ENCODE measurements around the gene AMDHD1.
A peak's percentile ranks its signal among the peaks of the same experiment; 100 is the strongest.
"Not testable (repeated sequence)": the region's sequence is repeated elsewhere in the genome, so short reads cannot be mapped to it uniquely, and the experiment has no call there.

The AMDHD1 gene

GRCh38 chr12:95963096-95963495 is 20.0 kb downstream of the AMDHD1 start:
- H4K12ac ChIP-seq (ENCODE audit: low read depth, low read length), result no peak overlapping the region
- no peak overlapping the region for H2AFZ ChIP-seq (ENCODE audit: insufficient read depth, low read length, poor library complexity)
- H4K91ac ChIP-seq (ENCODE audit: low read depth, low read length), result no peak overlapping the region
- H3K23ac ChIP-seq (ENCODE audit: low read length), result no peak overlapping the region
- no peaks in the 10 kb centered on the region for H3K9me3 ChIP-seq (ENCODE audit: insufficient read depth, low read depth, low read length)
- no peak overlapping the region for H3K14ac ChIP-seq (ENCODE audit: low read length)
- no peak overlapping the region for H4K8ac ChIP-seq (ENCODE audit: low read depth, low read length)
- H2AK5ac ChIP-seq (ENCODE audit: low read length), result no peak overlapping the region
- no peak overlapping the region for H3K9ac ChIP-seq (ENCODE audit: low read length)
- peaks cover 4% of the 10 kb centered on the region for H3K79me1 ChIP-seq (ENCODE audit: low read length)
- H3K27ac ChIP-seq (ENCODE audit: low read depth, low read length), result no peak overlapping the region
- H3K18ac ChIP-seq (ENCODE audit: low read length), result no peak overlapping the region
- no peak overlapping the region for H2BK12ac ChIP-seq (ENCODE audit: low read length)
- H3K27me3 ChIP-seq (ENCODE audit: insufficient read depth, low read length), result no peaks in the 10 kb centered on the region
- no peaks in the 10 kb centered on the region for H3K79me2 ChIP-seq (ENCODE audit: control insufficient read depth, insufficient read depth, low read length, poor library complexity)
- WGBS (ENCODE audit: extremely low coverage, insufficient coverage, insufficient read length), result no CpG with 5 or more reads among the region's 2 CpGs
- DNase-seq, result no peak
- H3K4ac ChIP-seq (ENCODE audit: low read depth, low read length), result no peak overlapping the region
- H3K4me3 ChIP-seq (ENCODE audit: low read depth, low read length), result no peak overlapping the region
- no peaks in the 10 kb centered on the region for H3K36me3 ChIP-seq (ENCODE audit: control insufficient read depth in 1 of 2, insufficient read depth in 2 of 2, low read length in 2 of 2)
- no peak overlapping the region for H2BK5ac ChIP-seq (ENCODE audit: low read depth, low read length, poor library complexity)
- peaks cover 5 to 8% of the 10 kb centered on the region in 2 experiments for H3K4me1 ChIP-seq (ENCODE audit: control insufficient read depth in 1 of 2, insufficient read depth in 2 of 2, low read length in 2 of 2)
- no peak overlapping the region for H3K4me2 ChIP-seq (ENCODE audit: low read length)
- H2BK120ac ChIP-seq (ENCODE audit: insufficient read depth, low read length, poor library complexity), result no peak overlapping the region

GRCh38 chr12:95966287-95966870 is 23.2 kb downstream of the AMDHD1 start:
- no peak overlapping the region for H2BK12ac ChIP-seq (ENCODE audit: low read length)
- H2AK5ac ChIP-seq (ENCODE audit: low read length), result no peak overlapping the region
- H3K79me1 ChIP-seq (ENCODE audit: low read length), result peaks cover 10% of the 10 kb centered on the region
- no peak overlapping the region for H2BK120ac ChIP-seq (ENCODE audit: insufficient read depth, low read length, poor library complexity)
- no peak overlapping the region for H3K18ac ChIP-seq (ENCODE audit: low read length)
- H3K23ac ChIP-seq (ENCODE audit: low read length), result no peak overlapping the region
- no peak overlapping the region for H3K9ac ChIP-seq (ENCODE audit: low read length)
- H3K4me3 ChIP-seq (ENCODE audit: low read depth, low read length), result no peak overlapping the region
- H3K36me3 ChIP-seq (ENCODE audit: control insufficient read depth in 1 of 2, insufficient read depth in 2 of 2, low read length in 2 of 2), result no peaks in the 10 kb centered on the region
- no peak overlapping the region for H3K4ac ChIP-seq (ENCODE audit: low read depth, low read length)
- H2AFZ ChIP-seq (ENCODE audit: insufficient read depth, low read length, poor library complexity), result no peak overlapping the region
- DNase-seq, result peak; percentile 61 to 79
- H4K8ac ChIP-seq (ENCODE audit: low read depth, low read length), result no peak overlapping the region
- peak overlapping the region; percentile 31 for H3K4me2 ChIP-seq (ENCODE audit: low read length)
- H3K27ac ChIP-seq (ENCODE audit: low read depth, low read length), result peak overlapping the region; percentile 79
- peak overlapping the region; percentile 63 for H4K91ac ChIP-seq (ENCODE audit: low read depth, low read length)
- H3K79me2 ChIP-seq (ENCODE audit: control insufficient read depth, insufficient read depth, low read length, poor library complexity), result no peaks in the 10 kb centered on the region
- H3K4me1 ChIP-seq (ENCODE audit: control insufficient read depth in 1 of 2, insufficient read depth in 2 of 2, low read length in 2 of 2), result peaks cover 9 to 12% of the 10 kb centered on the region in 2 experiments
- H4K12ac ChIP-seq (ENCODE audit: low read depth, low read length), result no peak overlapping the region
- peak overlapping the region; percentile 58 for H2BK5ac ChIP-seq (ENCODE audit: low read depth, low read length, poor library complexity)
- no peaks in the 10 kb centered on the region for H3K27me3 ChIP-seq (ENCODE audit: insufficient read depth, low read length)
- no peak overlapping the region for H3K14ac ChIP-seq (ENCODE audit: low read length)
- no peaks in the 10 kb centered on the region for H3K9me3 ChIP-seq (ENCODE audit: insufficient read depth, low read depth, low read length)
- WGBS (ENCODE audit: extremely low coverage, insufficient coverage, insufficient read length), result no CpG with 5 or more reads among the region's 7 CpGs

GRCh38 chr12:95967301-95967700 is 24.2 kb downstream of the AMDHD1 start:
- H3K36me3 ChIP-seq (ENCODE audit: control insufficient read depth in 1 of 2, insufficient read depth in 2 of 2, low read length in 2 of 2), result no peaks in the 10 kb centered on the region
- H3K79me2 ChIP-seq (ENCODE audit: control insufficient read depth, insufficient read depth, low read length, poor library complexity), result no peaks in the 10 kb centered on the region
- H3K4ac ChIP-seq (ENCODE audit: low read depth, low read length), result no peak overlapping the region
- no peak overlapping the region for H3K23ac ChIP-seq (ENCODE audit: low read length)
- peak overlapping the region; percentile 15 for H2BK12ac ChIP-seq (ENCODE audit: low read length)
- peaks cover 13% of the 10 kb centered on the region for H3K79me1 ChIP-seq (ENCODE audit: low read length)
- peaks cover 14 to 18% of the 10 kb centered on the region in 2 experiments for H3K4me1 ChIP-seq (ENCODE audit: control insufficient read depth in 1 of 2, insufficient read depth in 2 of 2, low read length in 2 of 2)
- DNase-seq, result no peak
- H3K27me3 ChIP-seq (ENCODE audit: insufficient read depth, low read length), result no peaks in the 10 kb centered on the region
- no peaks in the 10 kb centered on the region for H3K9me3 ChIP-seq (ENCODE audit: insufficient read depth, low read depth, low read length)
- no peak overlapping the region for H2BK5ac ChIP-seq (ENCODE audit: low read depth, low read length, poor library complexity)
- H4K91ac ChIP-seq (ENCODE audit: low read depth, low read length), result peak overlapping the region; percentile 63
- H4K12ac ChIP-seq (ENCODE audit: low read depth, low read length), result no peak overlapping the region
- H4K8ac ChIP-seq (ENCODE audit: low read depth, low read length), result no peak overlapping the region
- H2AFZ ChIP-seq (ENCODE audit: insufficient read depth, low read length, poor library complexity), result no peak overlapping the region
- no peak overlapping the region for H3K4me3 ChIP-seq (ENCODE audit: low read depth, low read length)
- H3K27ac ChIP-seq (ENCODE audit: low read depth, low read length), result peak overlapping the region; percentile 79
- WGBS (ENCODE audit: extremely low coverage, insufficient coverage, insufficient read length), result no CpG with 5 or more reads among the region's 2 CpGs
- H3K4me2 ChIP-seq (ENCODE audit: low read length), result no peak overlapping the region
- H2BK120ac ChIP-seq (ENCODE audit: insufficient read depth, low read length, poor library complexity), result no peak overlapping the region
- no peak overlapping the region for H3K14ac ChIP-seq (ENCODE audit: low read length)
- no peak overlapping the region for H2AK5ac ChIP-seq (ENCODE audit: low read length)
- H3K9ac ChIP-seq (ENCODE audit: low read length), result no peak overlapping the region
- H3K18ac ChIP-seq (ENCODE audit: low read length), result no peak overlapping the region

GRCh38 chr12:95969116-95969515 is 26.0 kb downstream of the AMDHD1 start:
- H3K79me2 ChIP-seq (ENCODE audit: control insufficient read depth, insufficient read depth, low read length, poor library complexity); H3K9ac ChIP-seq (ENCODE audit: low read length); H2BK5ac ChIP-seq (ENCODE audit: low read depth, low read length, poor library complexity); H3K9me3 ChIP-seq (ENCODE audit: insufficient read depth, low read depth, low read length); H3K4me2 ChIP-seq (ENCODE audit: low read length); H3K27me3 ChIP-seq (ENCODE audit: insufficient read depth, low read length); H3K23ac ChIP-seq (ENCODE audit: low read length); H3K4me3 ChIP-seq (ENCODE audit: low read depth, low read length); H3K27ac ChIP-seq (ENCODE audit: low read depth, low read length); H3K36me3 ChIP-seq (ENCODE audit: control insufficient read depth in 1 of 2, insufficient read depth in 2 of 2, low read length in 2 of 2); H4K12ac ChIP-seq (ENCODE audit: low read depth, low read length); H3K14ac ChIP-seq (ENCODE audit: low read length); H3K4ac ChIP-seq (ENCODE audit: low read depth, low read length); DNase-seq: not testable (repeated sequence)
- peak overlapping the region; percentile 66 for H4K8ac ChIP-seq (ENCODE audit: low read depth, low read length)
- peaks cover 20 to 24% of the 10 kb centered on the region in 2 experiments for H3K4me1 ChIP-seq (ENCODE audit: control insufficient read depth in 1 of 2, insufficient read depth in 2 of 2, low read length in 2 of 2)
- peak overlapping the region; percentile 64 for H3K18ac ChIP-seq (ENCODE audit: low read length)
- peak overlapping the region; percentile 50 for H4K91ac ChIP-seq (ENCODE audit: low read depth, low read length)
- H2BK120ac ChIP-seq (ENCODE audit: insufficient read depth, low read length, poor library complexity), result peak overlapping the region; percentile 82
- H3K79me1 ChIP-seq (ENCODE audit: low read length), result peaks cover 13% of the 10 kb centered on the region
- H2AFZ ChIP-seq (ENCODE audit: insufficient read depth, low read length, poor library complexity), result peak overlapping the region; percentile 49
- WGBS (ENCODE audit: extremely low coverage, insufficient coverage, insufficient read length), result no CpG with 5 or more reads among the region's 28 CpGs
- H2AK5ac ChIP-seq (ENCODE audit: low read length), result peak overlapping the region; percentile 79
- peak overlapping the region; percentile 78 for H2BK12ac ChIP-seq (ENCODE audit: low read length)
